Stimulated activated CD4-positive, alpha-beta T cell treated with anti-CD3 and anti-CD28 coated beads, Interleukin-4, amount 100 ng/mL, for 1 hour (primary cell): ENCODE results near the gene ATG9A.
"Not testable (repeated sequence)": the region's sequence is repeated elsewhere in the genome, so short reads cannot be mapped to it uniquely, and the experiment has no call there.

Experiments used
- DNase-seq: peaks from one replicate; pipeline ENCODE4 v3.0.0-alpha.2; 2020

Gene ATG9A, protein sequence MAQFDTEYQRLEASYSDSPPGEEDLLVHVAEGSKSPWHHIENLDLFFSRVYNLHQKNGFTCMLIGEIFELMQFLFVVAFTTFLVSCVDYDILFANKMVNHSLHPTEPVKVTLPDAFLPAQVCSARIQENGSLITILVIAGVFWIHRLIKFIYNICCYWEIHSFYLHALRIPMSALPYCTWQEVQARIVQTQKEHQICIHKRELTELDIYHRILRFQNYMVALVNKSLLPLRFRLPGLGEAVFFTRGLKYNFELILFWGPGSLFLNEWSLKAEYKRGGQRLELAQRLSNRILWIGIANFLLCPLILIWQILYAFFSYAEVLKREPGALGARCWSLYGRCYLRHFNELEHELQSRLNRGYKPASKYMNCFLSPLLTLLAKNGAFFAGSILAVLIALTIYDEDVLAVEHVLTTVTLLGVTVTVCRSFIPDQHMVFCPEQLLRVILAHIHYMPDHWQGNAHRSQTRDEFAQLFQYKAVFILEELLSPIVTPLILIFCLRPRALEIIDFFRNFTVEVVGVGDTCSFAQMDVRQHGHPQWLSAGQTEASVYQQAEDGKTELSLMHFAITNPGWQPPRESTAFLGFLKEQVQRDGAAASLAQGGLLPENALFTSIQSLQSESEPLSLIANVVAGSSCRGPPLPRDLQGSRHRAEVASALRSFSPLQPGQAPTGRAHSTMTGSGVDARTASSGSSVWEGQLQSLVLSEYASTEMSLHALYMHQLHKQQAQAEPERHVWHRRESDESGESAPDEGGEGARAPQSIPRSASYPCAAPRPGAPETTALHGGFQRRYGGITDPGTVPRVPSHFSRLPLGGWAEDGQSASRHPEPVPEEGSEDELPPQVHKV

DNA sequence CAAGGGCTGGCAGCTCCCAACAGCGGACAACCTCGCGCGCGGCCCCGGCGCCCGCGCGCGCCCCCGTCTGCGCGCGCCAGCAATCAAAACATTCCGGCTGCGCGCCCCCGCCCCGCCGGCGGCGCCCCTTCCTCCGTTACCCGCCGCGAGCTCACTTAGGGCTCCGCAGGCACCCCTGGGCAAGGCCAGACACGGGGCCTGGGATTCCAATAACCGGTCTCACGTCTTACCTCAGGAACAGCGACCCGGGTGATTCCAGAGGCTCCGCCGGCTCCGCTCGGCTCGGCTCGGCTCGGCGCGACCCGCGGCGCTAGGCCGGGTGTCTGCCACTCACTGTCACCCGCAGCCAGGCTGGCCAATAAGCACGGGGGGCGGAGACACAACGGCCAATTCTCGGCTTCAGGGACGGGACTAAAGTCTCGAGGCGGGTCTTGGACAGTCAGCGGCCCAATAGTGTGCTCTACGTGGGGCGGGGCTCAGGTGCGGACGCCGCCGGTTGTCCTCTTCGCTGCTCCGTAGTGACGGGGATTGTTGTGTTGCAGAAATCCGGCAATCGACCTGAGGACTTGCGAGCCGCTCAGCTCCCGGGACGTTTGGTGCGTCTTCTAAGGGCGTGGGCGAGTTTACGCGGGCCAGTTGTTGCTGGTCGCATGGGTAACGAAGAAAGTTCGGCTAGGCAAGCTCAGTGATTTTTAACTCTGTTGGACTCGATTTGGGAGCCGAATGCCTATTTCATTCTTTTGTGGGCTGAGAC is at the start of gene ATG9A, which contains the start of gene ANKZF1:
Gene ATG9A (minus strand): TSS at position 332 of the 754 bp plus-strand sequence. CDS start 1,612 bp downstream, outside the sequence.
Gene ANKZF1 (plus strand): TSS at position 502 of the 754 bp plus-strand sequence. CDS start 452 bp downstream, outside the sequence.
- peak; percentile 97 for DNase-seq

DNA sequence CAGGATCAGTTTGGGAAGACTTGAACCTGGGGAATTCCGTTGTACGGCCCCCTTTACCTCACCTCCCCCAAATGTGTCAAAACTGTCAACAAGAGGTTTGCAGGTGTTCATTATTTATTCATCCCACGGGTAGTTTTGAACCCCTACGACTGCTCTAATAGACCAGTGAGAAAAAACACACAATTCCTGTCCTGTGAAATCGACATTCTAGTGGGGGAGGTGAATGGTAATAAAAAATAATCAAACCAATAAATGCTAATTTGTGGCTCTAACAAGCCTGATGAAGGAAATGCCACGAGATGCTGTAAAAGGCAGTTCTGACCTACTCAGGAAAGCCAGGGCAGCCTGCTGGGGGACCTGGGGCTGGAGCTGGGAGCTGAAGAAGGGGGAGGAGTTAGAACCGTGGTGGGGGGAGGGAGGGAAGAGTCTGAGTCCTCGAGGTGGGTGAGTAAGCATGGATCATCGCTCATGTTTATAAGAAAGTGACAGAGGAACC is 49.3 kb upstream of the ATG9A start:
- no peak for DNase-seq

DNA sequence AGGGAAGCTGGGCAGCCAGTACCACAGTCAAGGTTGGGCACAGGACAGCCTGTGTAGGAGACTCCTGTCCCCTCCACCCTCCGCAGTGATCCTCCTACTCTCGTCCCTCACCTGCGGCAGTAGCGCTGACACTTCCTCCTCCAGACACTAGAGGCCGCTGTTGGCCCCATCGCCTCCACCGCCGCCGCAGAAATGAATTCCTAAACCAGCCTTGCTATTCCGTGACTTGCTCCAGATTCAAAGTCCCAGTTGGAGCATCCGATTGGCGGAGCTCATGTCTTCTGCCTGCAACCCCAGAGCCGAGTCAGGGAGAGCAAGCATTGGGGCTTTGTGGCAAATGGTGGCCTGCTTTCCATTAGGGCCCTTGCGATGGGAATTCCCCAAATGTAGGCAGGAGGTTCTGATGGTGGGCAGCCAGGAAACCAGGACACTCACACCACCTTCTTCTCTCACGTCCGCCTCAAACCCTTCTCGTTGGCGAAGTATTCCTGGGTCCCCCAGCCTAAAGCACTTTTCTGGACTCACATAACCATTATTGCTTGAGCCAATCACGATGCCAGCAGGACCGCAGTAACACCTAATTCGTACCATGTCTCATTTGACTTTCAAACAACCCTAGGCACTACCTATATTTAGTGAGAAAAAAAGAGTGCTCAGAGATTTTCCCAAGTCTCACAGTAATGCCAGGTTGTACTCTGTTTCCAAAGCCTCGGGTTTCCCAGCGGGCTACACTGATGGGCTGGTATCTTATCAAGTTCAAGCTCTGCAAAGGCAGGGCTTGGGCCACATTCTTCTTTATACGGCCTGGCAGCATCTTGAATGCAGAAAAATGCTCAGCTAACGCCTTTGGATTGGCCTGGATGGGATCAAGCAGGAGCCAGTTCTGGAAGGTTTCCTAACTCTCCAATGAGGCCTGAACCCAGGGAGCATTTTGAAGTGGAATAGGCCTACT is 48.5 kb upstream of the ATG9A start:
- peak; percentile 74 for DNase-seq

DNA sequence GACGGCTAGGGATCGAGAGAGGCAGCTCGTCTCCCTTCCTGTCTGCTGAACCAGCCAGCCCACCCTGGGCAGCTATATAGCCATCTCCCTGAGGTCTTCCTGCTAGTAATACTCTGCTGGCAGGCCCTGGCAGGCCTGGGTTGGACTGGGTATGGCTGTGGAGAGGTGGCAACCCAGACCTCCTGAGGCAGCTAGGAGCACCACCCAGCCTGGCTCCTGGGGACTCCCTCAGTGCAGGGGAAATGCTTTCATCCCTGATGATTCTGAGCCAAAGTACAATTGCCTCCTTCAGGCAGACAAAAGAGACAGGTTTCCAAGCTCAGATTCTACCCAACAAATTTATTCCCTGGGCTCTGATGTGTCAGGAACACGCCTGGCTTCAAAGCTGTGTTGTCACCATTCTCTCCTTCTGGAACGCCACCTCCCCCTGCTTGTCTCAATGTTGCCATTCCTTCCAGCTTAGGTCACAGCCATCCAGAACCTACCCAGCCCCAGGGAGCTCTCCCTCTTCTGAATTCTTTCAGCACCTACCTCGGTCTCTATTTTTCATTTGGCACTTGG is 45.0 kb upstream of the ATG9A start:
- no peak for DNase-seq

DNA sequence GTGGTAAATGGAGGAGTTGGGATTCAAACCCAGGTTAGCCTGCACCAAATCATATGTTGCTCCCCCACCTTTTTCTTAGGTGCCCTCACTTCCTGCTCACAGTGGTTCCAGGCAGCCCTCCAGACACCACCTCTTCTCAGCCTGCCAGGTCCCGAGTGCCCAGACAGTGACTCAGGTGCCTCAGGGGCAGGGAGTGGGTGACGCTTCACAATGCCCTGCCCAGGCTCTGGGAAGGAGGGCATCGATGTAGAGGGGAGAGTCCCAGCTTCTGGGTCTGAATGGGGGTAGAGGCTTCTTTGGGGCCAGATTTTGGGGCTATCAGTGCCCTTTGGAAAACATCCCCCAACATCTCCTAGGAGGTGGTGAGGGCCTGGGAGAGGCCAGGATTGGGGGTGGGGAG is 44.5 kb upstream of the ATG9A start:
- no peak for DNase-seq

DNA sequence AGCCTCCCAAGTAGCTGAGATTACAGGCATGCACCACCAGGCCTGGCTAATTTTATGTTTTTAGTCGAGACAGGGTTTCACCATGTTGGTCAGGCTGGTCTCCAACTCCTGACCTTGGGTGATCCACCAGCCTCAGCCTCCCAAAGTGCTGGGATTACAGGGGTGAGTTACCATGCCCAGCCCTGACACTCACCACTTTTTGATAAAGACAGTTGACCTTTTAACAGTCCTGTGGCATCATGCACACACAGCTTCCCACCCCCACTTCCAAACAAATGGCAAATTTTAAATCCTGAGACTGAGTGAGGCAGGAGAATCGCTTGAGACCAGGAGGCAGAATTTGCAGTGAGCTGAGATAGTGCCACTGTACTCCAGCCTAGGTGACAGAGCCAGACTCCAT is 43.6 kb upstream of the ATG9A start:
- no peak for DNase-seq

DNA sequence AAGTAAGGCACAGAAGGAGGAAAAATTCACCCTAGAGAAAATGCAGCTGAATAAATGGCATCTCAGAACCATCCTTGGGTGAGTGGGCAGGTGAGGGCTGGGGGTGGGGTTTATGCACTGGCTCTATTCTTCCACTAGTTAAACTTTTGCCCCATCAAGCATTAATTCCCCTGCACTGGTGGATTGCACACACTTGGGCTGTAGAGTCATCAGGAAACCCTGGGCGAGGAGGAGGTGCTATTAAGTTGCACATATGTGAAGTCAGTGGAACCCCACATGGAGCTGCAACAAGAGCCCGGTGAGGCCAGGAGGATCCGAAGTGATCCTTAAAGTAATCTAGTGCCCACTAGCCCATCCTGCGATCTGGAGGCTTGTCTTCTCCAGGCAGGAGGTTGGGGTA is 42.9 kb upstream of the ATG9A start:
- no peak for DNase-seq

DNA sequence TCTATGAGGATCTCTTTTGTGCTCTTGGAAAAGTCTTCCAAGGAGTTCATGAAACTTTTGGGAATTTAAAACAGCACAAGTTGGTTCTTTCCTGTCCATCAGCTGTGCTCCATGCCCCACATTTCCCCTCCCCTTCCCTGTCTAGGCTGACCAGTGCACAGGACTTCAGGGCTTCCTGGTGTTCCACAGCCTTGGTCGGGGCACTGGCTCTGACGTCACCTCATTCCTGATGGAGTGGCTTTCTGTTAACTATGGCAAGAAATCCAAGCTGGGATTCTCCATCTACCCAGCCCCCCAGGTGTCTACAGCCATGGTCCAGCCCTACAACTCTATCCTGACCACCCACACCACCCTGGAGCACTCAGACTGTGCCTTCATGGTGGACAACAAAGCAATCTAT is 41.6 kb upstream of the ATG9A start:
- DNase-seq: no peak

DNA sequence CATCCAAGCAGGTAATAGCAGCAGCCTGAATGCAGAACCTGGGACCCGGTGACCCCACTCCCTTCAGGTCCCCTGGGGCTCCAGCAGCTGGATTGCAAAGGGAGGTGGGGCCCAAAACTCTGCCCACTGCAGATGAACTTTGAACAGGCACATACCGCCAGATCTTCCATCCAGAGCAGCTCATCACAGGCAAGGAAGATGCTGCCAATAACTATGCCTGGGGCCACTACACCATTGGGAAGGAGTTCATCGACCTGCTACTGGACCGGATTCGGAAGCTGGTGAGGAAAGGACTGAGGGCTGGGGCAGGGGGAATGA is 40.6 kb upstream of the ATG9A start:
- DNase-seq: no peak

DNA sequence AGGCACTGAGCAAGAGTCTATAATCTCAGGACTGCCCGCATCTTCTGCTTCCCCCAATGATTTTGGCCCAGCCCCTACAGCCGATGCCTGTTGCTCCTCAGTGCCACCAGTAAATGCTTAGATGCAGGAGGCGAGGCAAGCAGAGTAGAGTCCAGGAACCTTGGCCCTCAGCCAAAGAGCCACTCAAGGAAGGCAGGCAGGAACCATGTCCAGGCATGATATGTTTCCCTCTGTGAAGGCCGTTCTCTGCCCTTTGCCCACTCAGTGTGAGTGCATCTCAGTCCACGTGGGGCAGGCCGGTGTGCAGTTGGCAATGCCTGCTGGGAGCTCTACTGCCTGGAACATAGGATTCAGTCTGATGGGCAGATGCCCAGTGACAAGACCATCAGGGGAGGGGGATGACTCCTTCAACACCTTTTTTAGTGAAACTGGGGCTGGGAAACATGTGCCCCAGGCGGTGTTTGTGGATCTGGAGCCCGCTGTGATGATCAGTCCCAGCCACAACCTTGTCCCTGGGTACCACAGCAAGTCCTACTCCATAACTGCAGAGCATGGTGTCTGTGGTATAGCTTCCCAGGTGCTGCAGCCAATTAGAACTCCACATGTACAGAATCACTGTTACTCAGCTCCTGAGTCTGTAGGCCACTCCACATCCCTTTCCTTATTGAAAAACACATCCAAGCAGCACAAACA is 40.1 kb upstream of the ATG9A start:
- DNase-seq: no peak

DNA sequence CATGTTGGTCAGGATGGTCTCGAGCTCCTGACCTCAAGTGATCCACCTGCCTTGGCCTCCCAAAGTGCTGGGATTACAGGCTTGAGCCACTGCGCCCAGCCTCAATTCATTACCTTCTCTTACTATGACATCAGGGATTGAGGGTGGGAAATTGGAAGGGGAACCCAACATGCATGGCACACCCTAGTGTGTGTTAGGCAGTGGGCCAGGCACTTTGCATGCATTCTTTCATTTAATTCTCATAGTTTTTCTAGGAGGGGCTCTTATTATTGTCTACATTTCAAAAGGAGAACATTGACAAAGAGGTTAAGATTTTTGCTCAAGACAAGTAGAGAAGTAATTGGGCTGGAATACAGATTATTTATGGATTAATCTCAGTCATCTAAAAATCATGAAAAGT is 38.9 kb upstream of the ATG9A start:
- DNase-seq: no peak

DNA sequence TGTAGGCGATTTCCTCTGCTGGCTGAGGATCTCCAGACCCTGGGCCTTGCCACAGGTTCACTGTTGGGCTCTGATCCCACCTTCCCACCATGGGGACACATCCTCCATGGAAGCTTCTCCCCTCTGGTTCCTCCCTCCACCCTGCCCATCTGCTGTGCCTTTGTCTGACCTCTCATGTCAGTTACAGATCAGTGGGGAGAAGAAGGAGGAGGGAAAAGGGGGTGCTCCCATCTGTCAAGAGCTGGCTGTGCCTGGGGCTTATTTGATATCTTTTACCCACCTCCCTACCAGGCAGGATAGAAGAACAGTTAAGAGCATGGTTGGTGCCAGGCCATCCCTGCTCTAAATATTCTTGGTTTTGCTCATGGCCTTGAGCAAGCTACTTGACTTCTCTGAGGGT is 37.5 kb upstream of the ATG9A start:
- DNase-seq: no peak

DNA sequence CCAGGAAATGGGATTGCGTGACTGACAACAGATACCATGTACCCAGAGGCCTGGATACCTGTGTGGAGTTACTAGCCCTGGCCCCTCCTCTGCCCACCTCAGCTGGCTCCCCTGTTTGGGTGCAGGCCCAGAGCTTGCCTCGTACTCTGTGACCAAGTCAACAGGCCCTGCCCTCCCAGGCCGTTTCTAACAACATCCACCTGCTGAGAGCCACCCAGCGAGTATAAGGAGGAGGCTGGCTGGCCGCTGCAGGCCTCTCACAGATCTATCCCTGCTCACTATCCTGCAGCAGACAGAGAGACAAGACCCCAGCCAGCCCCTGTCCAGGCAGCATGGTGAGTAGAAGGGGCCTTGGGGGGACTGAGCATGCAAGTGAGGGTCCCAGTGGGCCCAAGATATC is 36.8 kb upstream of the ATG9A start:
- no peak for DNase-seq

DNA sequence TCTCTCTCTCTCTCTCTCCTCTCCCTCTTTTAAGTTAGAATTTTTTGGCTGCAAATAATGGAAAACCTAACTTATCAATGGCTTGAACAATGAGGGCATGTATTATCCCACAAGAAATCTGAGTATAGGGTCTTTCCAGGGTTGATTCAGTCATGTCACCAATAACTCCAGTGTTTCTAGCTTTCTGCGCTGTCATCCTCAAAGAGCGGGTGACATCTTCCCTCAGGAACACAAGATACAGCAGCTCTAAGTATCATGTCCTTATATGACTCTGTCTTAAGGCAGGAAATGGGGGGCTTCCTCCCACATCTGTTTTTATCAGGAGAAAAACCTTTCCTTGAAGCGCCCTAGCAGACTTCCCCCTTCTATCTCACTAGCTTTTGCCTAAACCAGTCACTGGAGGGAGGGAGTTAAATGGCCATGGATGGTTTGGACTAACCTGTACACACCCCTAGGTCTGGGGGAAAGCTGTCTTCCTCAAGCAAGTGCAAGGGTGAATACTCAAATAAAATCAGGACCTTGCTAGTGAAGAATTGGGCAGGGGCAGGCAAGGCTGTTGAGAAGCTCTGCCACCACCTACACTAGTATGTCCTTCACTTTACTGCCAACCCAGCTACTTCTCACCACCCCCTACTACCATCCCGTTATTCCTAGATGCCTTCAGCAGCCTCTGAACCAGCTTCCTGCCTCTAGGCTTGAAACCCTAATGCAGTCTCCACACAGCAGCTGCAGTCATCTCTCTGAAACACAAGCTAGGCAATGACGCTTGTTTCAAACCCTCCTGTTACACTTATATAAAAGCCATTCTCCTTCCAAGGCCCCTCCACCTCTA is 31.8 kb upstream of the ATG9A start:
- no peak for DNase-seq

DNA sequence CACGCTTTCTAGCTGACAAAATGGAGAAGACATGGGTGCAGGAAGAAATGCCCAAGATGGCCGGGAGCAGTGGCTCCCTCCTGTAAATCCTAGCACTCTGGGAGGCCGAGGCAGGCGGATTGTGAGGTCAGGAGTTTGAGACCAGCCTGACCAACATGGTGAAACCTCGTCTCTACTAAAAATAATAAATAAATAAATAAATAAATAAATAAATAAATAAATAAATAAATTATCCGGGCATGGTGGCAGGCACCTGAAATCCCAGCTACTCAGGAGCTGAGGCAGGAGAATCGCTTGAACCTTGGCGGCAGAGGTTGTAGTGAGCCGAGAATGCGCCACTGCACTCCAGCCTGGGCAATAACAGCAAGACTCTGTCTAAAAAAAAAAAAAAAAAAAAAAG is 29.5 kb upstream of the ATG9A start:
- DNase-seq: not testable (repeated sequence)

DNA sequence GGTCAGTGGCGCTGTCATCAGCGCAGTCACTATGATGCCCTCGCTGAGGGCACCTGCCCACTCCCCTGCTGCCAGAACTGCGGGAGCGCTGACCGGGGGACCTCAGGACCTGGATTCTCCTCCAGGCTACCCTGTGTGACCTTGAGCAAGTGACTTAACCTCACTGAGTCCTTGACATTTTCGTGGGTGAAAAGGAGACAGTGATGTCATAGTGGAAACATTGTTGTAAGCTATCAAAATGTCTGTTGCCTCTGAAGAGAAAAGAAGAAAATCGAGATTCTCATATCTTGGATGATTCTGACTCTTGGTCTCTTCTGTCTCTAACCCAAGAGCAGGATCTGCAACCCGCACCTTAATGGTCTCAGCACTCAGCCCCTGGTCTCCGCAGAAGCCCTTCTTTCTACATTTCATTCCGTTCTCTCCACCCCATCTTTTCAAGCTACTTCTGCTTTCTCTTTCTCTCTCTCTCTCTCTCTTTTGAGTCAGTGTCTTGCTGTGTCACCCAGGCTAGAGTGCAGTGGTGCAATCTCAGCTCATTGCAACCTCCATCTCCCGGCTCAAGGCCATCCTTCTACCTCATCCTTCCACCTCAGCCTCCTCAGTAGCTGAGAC is 25.3 kb upstream of the ATG9A start:
- DNase-seq: no peak

DNA sequence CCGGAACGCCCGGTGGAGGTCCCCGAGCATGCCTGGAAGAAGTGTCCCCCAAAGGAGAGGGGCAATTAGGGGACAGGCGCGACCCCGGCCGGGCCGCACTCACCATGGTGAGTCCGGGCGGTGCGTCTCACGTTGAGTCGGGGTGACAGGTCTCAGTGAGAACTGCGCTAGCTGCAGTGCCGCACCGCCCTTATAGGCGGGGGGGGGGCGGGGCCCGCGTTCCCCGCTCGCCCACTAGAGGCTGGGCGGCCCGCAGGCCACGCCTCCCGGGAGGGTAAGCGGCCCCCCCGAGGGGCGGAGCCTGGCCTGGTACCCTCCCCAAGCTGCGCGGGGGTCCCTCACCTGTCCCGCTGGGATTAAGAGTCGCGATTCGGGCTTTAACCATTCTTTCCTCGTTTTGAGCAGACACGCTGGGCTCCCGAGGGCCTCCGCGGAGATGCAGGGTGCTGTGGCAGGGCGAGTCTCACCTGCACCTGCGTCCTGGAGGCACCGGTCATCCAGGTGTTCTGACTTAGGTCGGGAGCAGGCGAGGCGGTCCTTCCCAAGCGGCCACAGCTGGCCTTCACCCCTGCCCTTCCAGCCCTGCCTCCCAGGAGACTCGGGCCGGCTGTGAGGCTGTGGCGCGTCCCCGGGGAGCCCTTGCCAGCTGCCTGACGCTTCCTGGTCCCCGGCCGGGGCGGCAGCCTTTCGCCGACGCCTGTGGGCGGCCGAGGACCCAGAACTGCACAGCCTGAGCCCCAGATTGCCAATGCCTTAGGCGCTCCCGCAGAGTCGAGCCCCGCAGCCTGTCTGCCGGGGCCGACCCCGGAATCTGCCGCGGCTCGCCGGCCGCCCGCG is 24.5 kb upstream of the ATG9A start, which contains the start of gene TUBA4A:
Gene TUBA4A (minus strand): TSS at position 166 of the 837 bp plus-strand sequence. CDS start 60 bp downstream, at position 106.
- DNase-seq: peak; percentile 92
